ENCODE data around the gene KRT37.
"Not testable (repeated sequence)": the region's sequence is repeated elsewhere in the genome, so short reads cannot be mapped to it uniquely, and the experiment has no call there.

DNA sequence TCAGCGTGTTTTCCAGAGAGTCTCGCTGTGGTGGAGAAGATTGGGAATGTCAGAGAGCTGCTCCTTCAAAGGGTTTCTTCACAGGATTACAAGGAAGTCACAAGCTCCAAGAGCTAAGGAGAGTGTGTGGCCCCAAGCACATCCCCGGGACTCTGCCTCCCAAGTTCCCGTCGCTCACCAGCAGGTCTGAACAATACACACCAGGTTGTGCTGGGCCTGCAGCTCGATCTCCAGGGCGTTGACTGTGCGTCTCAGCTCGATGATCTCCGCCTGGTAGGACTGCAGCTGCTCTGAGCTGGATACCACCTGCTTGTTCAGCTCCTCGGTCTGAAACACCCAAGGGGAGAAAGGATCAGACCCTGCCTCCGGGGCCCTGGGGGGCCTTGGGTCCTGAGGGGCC is 29.3 kb downstream of the KRT37 start:
- not testable (repeated sequence) for TF ChIP-seq FOXK2 (IDR thresholded peaks at IDR 0.05); SP1 (IDR thresholded peaks at IDR 0.05); SUZ12 (IDR thresholded peaks at IDR 0.05); BHLHE40 (IDR thresholded peaks at IDR 0.05; ENCODE audit: borderline replicate concordance); ARNT (IDR thresholded peaks at IDR 0.05); FOXM1 (IDR thresholded peaks at IDR 0.05; ENCODE audit: borderline replicate concordance); CTBP1 (IDR thresholded peaks at IDR 0.05; ENCODE audit: borderline replicate concordance); FOXA1 (IDR thresholded peaks at IDR 0.05); TARDBP (IDR thresholded peaks at IDR 0.05); HDGF (IDR thresholded peaks at IDR 0.05; ENCODE audit: borderline replicate concordance); ZNF384 (IDR thresholded peaks at IDR 0.05); ELF4 (IDR thresholded peaks at IDR 0.05); PKNOX1 (IDR thresholded peaks at IDR 0.05)
